ENCODE measurements around the gene MICU1.

GRCh38 chr10:72653383-72654096, 27.7 kb upstream of the MICU1 start:
- TF ChIP-seq CTCF (conservative IDR thresholded peaks at IDR 0.05; ENCODE audit: low read length), result no peak
- no peak for TF ChIP-seq EZH2phosphoT487 (IDR thresholded peaks at IDR 0.05; ENCODE audit: borderline replicate concordance, low read depth, low read length)

Measured in OCI-LY7 (cell line).